WTC11 (cell line): ENCODE measurements around the gene MIDN.

ENCODE experiments used
- EMX1 ChIP-seq: fragments of 250-450 bp; sonication (Bioruptor Pico); IDR thresholded peaks from 2 replicates; pipeline ENCODE4 v1.8.0; 2021; ENCODE audit warnings: mild to moderate bottlenecking
- MYBL2 ChIP-seq: sonication (generic); formaldehyde crosslinking; IDR thresholded peaks from 2 replicates; pipeline ENCODE4 v1.8.1; 2023; ENCODE audit warnings: mild to moderate bottlenecking, moderate library complexity, missing genetic modification reagents
- NR1H2 ChIP-seq: sonication (generic); formaldehyde crosslinking; IDR thresholded peaks from 2 replicates; pipeline ENCODE4 v1.9.0; 2021; ENCODE audit warnings: mild to moderate bottlenecking, moderate library complexity, missing genetic modification reagents
- RELA ChIP-seq: sonication (generic); formaldehyde crosslinking; IDR thresholded peaks from 2 replicates; pipeline ENCODE4 v1.8.1; 2022; ENCODE audit warnings: missing genetic modification reagents, mild to moderate bottlenecking, borderline replicate concordance
- TP53 ChIP-seq: sonication (generic); formaldehyde crosslinking; IDR thresholded peaks from 2 replicates; pipeline ENCODE4 v1.8.1; 2023; ENCODE audit warnings: mild to moderate bottlenecking, missing genetic modification reagents
- ZNF317 ChIP-seq: sonication (generic); formaldehyde crosslinking; IDR thresholded peaks from 2 replicates; pipeline ENCODE4 v1.8.1; 2023; ENCODE audit warnings: low read depth, mild to moderate bottlenecking, moderate library complexity, missing genetic modification reagents, borderline replicate concordance
- TF ChIP-seq, protein P1 (sequence below): fragments of 200-600 bp; IDR thresholded peaks from 2 replicates; pipeline ENCODE4 v1.8.0; 2022; ENCODE audit warnings: antibody characterized with exemption
- TF ChIP-seq, protein P2 (sequence below): fragments of 250-450 bp; sonication (Bioruptor Pico); IDR thresholded peaks from 2 replicates; pipeline ENCODE4 v1.9.0; 2021; ENCODE audit warnings: mild to moderate bottlenecking, borderline replicate concordance

DNA sequence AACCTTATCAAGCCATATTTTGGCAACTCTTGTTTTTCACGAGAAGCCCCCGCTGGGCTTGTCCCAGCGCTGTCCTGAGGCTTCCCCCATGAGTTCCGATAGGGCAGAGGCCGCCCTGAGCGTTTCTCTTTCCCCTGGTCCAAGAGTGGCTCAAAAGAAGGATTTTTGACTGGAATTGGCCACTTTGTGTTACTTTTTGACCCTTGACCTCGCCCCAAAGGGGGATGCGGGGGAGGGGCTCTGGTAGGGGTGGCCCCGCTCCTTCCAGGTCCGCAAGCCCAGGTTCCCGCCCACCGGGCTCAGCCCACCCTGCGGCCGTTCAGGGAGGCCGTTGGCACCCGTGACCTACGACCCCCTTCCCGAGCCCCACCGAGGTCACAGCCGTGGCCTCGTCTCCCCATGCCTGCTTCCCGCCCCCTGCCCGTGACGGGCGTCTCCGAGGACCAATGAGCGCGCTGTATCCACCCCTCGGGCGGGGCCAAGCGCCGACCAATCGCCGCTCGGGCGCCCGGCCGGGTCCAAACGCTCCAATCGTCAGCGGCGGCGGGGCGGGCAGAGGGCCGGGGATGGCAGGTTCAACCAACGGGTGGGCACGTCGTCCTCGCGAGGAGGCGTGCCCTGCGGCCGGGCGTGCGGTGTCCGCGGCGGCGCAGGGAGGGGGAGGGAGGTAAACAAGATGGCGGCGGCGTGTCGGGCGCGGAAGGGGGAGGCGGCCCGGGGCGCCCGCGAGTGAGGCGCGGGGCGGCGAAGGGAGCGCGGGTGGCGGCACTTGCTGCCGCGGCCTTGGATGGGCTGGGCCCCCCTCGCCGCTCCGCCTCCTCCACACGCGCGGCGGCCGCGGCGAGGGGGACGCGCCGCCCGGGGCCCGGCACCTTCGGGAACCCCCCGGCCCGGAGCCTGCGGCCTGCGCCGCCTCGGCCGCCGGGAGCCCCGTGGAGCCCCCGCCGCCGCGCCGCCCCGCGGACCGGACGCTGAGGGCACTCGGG lies 43.0 kb upstream of the MIDN start, which contains the start of gene STK11:
- no peak for TF ChIP-seq RELA (CRISPR knock-in tag)
- TF ChIP-seq, protein P1, sequence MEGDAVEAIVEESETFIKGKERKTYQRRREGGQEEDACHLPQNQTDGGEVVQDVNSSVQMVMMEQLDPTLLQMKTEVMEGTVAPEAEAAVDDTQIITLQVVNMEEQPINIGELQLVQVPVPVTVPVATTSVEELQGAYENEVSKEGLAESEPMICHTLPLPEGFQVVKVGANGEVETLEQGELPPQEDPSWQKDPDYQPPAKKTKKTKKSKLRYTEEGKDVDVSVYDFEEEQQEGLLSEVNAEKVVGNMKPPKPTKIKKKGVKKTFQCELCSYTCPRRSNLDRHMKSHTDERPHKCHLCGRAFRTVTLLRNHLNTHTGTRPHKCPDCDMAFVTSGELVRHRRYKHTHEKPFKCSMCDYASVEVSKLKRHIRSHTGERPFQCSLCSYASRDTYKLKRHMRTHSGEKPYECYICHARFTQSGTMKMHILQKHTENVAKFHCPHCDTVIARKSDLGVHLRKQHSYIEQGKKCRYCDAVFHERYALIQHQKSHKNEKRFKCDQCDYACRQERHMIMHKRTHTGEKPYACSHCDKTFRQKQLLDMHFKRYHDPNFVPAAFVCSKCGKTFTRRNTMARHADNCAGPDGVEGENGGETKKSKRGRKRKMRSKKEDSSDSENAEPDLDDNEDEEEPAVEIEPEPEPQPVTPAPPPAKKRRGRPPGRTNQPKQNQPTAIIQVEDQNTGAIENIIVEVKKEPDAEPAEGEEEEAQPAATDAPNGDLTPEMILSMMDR = no peak
- no peak for TF ChIP-seq TP53
- TF ChIP-seq ZNF317 (CRISPR knock-in tag) = no peak
- peak; percentile 82; the same call in 1 of the 2 replicates for TF ChIP-seq MYBL2 (CRISPR knock-in tag)
- no peak for TF ChIP-seq NR1H2 (CRISPR knock-in tag)
- no peak for TF ChIP-seq EMX1
- TF ChIP-seq, protein P2, sequence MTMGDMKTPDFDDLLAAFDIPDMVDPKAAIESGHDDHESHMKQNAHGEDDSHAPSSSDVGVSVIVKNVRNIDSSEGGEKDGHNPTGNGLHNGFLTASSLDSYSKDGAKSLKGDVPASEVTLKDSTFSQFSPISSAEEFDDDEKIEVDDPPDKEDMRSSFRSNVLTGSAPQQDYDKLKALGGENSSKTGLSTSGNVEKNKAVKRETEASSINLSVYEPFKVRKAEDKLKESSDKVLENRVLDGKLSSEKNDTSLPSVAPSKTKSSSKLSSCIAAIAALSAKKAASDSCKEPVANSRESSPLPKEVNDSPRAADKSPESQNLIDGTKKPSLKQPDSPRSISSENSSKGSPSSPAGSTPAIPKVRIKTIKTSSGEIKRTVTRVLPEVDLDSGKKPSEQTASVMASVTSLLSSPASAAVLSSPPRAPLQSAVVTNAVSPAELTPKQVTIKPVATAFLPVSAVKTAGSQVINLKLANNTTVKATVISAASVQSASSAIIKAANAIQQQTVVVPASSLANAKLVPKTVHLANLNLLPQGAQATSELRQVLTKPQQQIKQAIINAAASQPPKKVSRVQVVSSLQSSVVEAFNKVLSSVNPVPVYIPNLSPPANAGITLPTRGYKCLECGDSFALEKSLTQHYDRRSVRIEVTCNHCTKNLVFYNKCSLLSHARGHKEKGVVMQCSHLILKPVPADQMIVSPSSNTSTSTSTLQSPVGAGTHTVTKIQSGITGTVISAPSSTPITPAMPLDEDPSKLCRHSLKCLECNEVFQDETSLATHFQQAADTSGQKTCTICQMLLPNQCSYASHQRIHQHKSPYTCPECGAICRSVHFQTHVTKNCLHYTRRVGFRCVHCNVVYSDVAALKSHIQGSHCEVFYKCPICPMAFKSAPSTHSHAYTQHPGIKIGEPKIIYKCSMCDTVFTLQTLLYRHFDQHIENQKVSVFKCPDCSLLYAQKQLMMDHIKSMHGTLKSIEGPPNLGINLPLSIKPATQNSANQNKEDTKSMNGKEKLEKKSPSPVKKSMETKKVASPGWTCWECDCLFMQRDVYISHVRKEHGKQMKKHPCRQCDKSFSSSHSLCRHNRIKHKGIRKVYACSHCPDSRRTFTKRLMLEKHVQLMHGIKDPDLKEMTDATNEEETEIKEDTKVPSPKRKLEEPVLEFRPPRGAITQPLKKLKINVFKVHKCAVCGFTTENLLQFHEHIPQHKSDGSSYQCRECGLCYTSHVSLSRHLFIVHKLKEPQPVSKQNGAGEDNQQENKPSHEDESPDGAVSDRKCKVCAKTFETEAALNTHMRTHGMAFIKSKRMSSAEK = no peak
